ENCODE results near the gene PITX2.

PITX2 gene

GRCh38 chr4:110622841-110623717, at the start of gene PITX2:
Gene PITX2 (minus strand): TSS chr4:110623077. CDS start chr4:110622460, 617 bp downstream.
- in situ Hi-C loops (cut with MboI; ENCODE audit: low sequenced_read_pairs), result no loop called here

DNA sequence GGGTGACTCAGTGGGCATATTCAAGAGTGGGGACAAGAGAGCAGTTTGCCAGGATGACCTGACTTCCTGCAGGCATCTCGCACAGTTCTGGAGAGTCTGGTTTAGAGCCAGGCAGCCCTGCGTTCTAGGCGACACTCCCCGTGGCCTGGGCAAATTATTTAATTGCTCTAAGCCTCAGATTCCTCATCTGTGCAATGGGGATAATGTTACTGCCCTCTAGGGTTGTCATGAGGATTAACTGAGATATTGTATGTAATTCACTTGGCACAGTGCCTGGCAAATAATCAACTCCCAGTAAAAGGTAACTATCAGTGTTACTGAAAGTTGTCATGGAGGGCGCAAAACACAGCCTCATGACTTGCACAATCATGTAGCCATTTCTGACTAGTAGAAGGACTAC, 48.8 kb upstream of the PITX2 start:
- in situ Hi-C loops (cut with MboI; ENCODE audit: low sequenced_read_pairs), result no loop called here

DNA sequence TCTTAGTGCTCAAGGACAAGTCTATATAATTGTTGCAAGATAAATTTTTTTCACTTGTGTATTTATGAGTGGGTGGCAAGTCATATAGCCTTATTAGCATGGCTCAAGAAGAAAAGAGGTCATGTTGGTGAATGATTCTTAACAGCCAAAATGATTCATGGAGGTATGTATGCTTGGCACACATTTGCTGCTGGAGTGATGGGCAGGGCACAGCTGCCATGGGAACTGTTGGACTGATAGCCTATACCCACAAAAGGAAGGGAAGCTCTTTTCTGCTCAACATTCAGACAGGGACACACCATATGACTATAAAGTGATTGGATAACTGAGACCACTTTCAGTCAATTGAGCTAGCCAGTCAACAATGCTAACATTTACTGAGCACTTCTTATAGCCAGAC, 46.8 kb upstream of the PITX2 start:
- in situ Hi-C loops (cut with MboI; ENCODE audit: low sequenced_read_pairs), result no loop called here

GRCh38 chr4:110668463-110669235, 45.8 kb upstream of the PITX2 start:
- in situ Hi-C loops (cut with MboI; ENCODE audit: low sequenced_read_pairs), result no loop called here

DNA sequence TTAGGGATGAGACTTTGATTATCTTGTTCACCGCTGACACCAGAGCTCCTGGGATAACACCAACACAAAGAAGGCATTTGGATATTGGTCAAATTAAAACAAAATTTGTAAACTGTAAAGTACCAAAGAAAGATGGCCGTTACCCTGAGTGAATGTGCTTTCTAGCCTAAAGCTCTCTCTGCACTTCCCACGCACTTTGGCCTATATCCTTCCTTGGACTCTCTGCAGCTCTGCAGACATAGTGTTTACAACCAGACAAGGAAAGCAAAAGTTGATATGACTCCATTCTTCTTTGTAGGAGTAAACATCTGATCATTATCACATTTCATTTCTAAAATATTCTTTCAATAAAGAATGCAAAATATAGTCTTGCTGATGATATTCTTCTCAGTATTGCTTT, 44.8 kb upstream of the PITX2 start:
- in situ Hi-C loops (cut with MboI; ENCODE audit: low sequenced_read_pairs), result no loop called here

- in situ Hi-C loops (cut with MboI; ENCODE audit: low sequenced_read_pairs), result no loop called here
Measured at GRCh38 chr4:110666030-110666429, 43.2 kb upstream of the PITX2 start.

GRCh38 chr4:110663738-110664444, 41.0 kb upstream of the PITX2 start:
- in situ Hi-C loops (cut with MboI; ENCODE audit: low sequenced_read_pairs), result no loop called here

GRCh38 chr4:110663206-110663605, 40.3 kb upstream of the PITX2 start:
- in situ Hi-C loops (cut with MboI; ENCODE audit: low sequenced_read_pairs), result no loop called here

DNA sequence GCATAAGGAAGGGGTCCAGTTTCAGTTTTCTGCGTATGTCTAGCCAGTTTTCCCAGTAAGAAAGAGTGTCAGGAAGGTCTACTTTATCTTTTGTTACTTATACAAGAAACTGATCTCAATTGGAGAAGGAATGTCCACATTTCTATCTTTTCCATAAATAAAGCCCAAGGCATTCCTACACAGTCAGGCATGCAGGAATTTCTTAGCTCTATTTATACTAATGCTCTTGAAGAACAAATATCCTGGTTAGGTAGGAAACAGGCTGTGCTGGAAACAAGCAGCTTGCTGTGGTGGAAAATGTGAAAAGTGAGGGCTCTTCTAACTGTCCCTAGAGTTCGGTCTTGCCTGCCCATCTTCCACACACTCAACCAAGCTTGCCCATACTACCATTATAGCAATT, 37.9 kb upstream of the PITX2 start:
- in situ Hi-C loops (cut with MboI; ENCODE audit: low sequenced_read_pairs), result no loop called here

GRCh38 chr4:110654254-110654635, 31.4 kb upstream of the PITX2 start:
- in situ Hi-C loops (cut with MboI; ENCODE audit: low sequenced_read_pairs), result no loop called here

DNA sequence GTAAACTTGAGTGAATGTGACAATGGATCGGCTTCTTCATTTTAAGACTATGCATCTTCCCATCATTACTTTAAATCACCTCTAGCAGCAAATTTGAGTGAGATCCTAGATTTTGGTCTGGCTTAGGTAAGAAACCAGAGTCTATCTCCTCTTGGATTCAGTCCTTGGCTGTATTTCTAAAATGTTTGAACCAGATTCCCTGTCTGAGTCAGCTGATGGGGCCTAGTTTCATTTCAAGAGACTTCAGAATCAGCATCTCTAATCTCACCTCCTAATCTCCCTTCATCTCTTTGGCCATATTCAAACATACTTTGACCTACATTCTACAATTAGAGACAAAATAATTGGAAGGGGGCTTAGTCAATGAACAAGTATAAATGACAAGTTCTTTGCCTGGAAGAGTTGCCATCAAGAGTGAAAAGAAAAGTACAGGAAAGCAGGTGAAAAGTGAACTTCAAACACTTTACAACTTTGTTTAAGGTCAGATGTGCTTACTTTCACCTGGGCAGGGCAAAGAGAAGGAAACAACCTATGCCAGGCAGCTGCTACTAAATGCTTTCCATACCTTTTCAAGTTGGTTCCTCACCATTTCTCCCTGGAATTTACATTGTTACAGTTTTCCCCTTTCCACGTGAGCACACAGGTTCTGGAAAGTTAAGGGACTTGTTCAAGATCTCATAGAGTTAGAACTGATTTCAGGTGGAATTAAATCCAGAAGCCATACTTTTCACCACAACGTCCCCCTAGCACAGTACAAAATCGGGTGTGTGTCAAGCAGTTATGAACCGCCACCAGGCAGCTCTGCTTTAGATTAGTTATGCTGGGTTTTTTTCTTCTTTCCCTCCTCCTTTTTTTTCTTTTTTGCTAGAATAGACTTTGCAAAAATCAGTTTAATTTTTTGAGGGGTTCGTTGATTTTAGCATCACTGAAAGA, 30.7 kb upstream of the PITX2 start:
- in situ Hi-C loops (cut with MboI; ENCODE audit: low sequenced_read_pairs), result no loop called here

DNA sequence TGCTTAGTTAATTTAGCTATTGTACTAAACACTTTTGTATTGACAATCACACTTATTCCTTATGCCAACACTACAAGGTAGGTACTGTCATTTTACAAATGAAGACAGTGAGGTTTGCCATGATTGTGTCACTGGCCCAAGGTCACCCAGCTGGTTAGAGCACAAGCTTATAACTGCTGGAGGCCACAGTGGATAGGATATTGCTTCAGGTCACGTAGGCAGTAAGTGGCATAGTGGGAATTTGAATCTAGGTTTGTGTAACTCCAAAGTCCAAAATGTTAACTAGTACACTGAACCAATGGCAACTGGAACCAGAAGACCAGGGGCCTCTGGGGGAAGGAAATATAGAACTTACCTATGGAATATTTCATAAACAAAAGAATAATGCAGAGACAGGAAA, 21.1 kb upstream of the PITX2 start:
- in situ Hi-C loops (cut with MboI; ENCODE audit: low sequenced_read_pairs), result no loop called here

DNA sequence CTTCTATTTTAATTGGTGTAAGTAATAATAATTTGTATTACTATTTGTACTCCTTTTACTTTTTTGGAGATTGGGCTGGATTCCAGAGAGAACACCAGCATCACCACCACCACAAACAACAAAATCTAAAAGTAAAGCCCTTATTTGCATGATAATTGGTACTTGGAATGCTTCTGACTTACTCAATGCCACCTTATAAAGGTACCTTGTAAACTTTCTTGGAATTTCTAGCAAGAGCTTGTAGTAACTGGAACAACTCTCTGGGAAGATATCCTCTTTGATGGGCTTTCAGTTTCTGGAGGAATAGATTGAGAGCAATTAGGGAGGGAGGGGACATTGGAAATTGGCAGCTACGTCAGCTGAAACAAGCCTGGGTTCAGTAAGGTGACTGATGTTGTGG, 20.2 kb upstream of the PITX2 start:
- in situ Hi-C loops (cut with MboI; ENCODE audit: low sequenced_read_pairs), result no loop called here

DNA sequence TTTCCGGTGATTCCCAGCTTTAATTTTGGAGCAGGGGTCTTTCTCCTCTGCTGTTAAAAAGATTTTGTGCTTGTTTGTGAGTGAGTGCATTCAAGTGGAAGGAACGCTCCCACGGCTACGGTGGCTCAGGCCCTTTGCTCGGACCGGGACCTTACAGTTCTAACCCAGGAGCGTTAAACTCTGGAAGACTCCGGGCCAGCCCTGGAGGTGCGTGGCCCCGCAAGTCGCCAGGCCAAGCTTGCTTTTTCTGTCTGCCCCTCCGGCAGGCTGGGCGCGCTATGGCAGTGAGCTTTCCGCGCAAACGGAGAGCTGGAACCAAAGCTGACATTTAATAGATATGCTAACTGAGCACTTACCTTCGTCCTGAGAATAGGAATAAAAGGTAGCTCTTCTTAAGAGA, 18.3 kb upstream of the PITX2 start:
- in situ Hi-C loops (cut with MboI; ENCODE audit: low sequenced_read_pairs), result no loop called here

DNA sequence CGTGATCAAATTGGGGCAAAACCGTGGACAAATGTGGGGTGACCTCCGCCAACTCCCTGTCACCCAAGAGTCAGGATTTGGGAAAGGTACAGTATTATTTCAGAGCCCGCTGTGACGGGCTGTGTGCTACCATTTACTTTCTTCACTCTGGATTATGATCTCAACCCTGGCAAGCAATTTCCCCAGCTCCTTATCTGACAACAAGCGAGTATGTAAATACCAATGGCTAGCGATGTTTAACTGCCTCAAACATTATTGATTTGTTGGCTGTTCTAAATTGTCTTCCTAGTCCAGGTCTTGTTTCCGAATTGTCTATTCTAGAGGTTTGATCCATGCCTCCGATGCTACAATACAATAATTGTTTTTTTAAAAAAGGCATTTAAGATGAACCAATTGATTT, 17.7 kb upstream of the PITX2 start:
- in situ Hi-C loops (cut with MboI; ENCODE audit: low sequenced_read_pairs), result no loop called here

- in situ Hi-C loops (cut with MboI; ENCODE audit: low sequenced_read_pairs), result no loop called here
Measured at GRCh38 chr4:110639207-110640090, 16.6 kb upstream of the PITX2 start.

- in situ Hi-C loops (cut with MboI; ENCODE audit: low sequenced_read_pairs), result no loop called here
Measured at GRCh38 chr4:110638089-110638746, 15.3 kb upstream of the PITX2 start.

GRCh38 chr4:110637408-110638088, 14.7 kb upstream of the PITX2 start:
- in situ Hi-C loops (cut with MboI; ENCODE audit: low sequenced_read_pairs), result no loop called here
